Endothelial cell of umbilical vein (primary cell): ENCODE results near the gene WDR27. TPM values are rescaled to one million over a fixed set of nuclear protein-coding genes. Genes with fewer than 3 reads are reported as not detected.
"Not testable (repeated sequence)": the region's sequence is repeated elsewhere in the genome, so short reads cannot be mapped to it uniquely, and the experiment has no call there.

Source experiments
- BruUV-seq: library from RNA; stranded (reverse); fragments of 400-500 nt; replicated peaks from 2 replicates; lab custom pipeline; 2021; lab: Mats Ljungman, UMichigan
- CTCF ChIA-PET: fragments of 300-600, 350-600 bp; sonication (Branson Sonifier 250); formaldehyde crosslinking; loops from one replicate; lab custom pipeline; 2021; ENCODE audit warnings: antibody characterized with exemption, inconsistent platforms; lab: Charles Lee
- POLR2A ChIA-PET: fragments of 300-600, 350-600 bp; sonication (Branson Sonifier 250); formaldehyde crosslinking; loops from one replicate; lab custom pipeline; 2021; ENCODE audit warnings: antibody characterized with exemption, inconsistent platforms; lab: Charles Lee
- DNase-seq: peaks from one replicate; pipeline ENCODE4 v3.0.0-alpha.2; 2011; ENCODE audit warnings: low read depth, low spot score
- FAIRE-seq: peaks from 2 replicates; lab custom pipeline; 2011; peaks lifted over from hg19 to GRCh38; lab: Jason Lieb, UNC
- H2AFZ ChIP-seq: 2 replicates; pipeline ENCODE4 v1.6.0; 2012; ENCODE audit warnings: low read depth, low read length, control low read depth, inconsistent platforms
- H3K27ac ChIP-seq: 2 replicates; pipeline ENCODE4 v1.5.1; 2011; ENCODE audit warnings: low read depth, mild to moderate bottlenecking, control low read depth, low read length, moderate library complexity; ENCODE audit not compliant: insufficient read depth
- H3K27me3 ChIP-seq, 2 experiments: 2 replicates each; pipeline versions ENCODE4 v1.6.0 to v1.6.1; 2011; ENCODE audit warnings: low read length in 2 of 2, mixed read lengths in 1 of 2; ENCODE audit not compliant: control insufficient read depth in 2 of 2, insufficient read depth in 2 of 2
- H3K36me3 ChIP-seq, 2 experiments: 2 replicates in 1 of 2; 3 replicates in 1 of 2; pipeline ENCODE4 v1.5.1; 2011; ENCODE audit warnings: low read length in 2 of 2, mild to moderate bottlenecking in 1 of 2, moderate library complexity in 1 of 2; ENCODE audit not compliant: control insufficient read depth in 2 of 2, insufficient read depth in 2 of 2; ENCODE audit errors: extremely low read depth in 1 of 2
- H3K4me1 ChIP-seq: 3 replicates; pipeline ENCODE4 v1.5.1; 2011; ENCODE audit warnings: mild to moderate bottlenecking, low read length; ENCODE audit not compliant: control insufficient read depth, insufficient read depth; ENCODE audit errors: extremely low read depth
- H3K4me2 ChIP-seq: 2 replicates; pipeline ENCODE4 v1.6.1; 2011; ENCODE audit warnings: low read length, control low read depth, mixed read lengths; ENCODE audit not compliant: insufficient read depth
- H3K4me3 ChIP-seq, 3 experiments: fragments of 200-600 bp in 1 of 3; sonication (generic), shearing (Covaris generic) in 1 of 3; replicated peaks in 1 of 3; 2 replicates each; pipeline ENCODE4 v1.5.1; 2011 to 2016; ENCODE audit warnings: control low read depth in 3 of 3, low read length in 3 of 3, mild to moderate bottlenecking in 2 of 3, inconsistent platforms in 1 of 3, low read depth in 1 of 3, moderate library complexity in 1 of 3; ENCODE audit not compliant: insufficient read depth in 1 of 3
- H3K79me2 ChIP-seq: 2 replicates; pipeline ENCODE4 v1.6.0; 2012; ENCODE audit warnings: low read length, inconsistent platforms; ENCODE audit not compliant: control insufficient read depth, insufficient read depth
- H3K9ac ChIP-seq: replicated peaks from 2 replicates; pipeline ENCODE3; 2011; ENCODE audit warnings: low read length, control low read depth; ENCODE audit not compliant: insufficient read depth; ENCODE audit errors: extremely low read depth
- H3K9me1 ChIP-seq: replicated peaks from 3 replicates; pipeline ENCODE4 v1.6.0; 2011; ENCODE audit warnings: mild to moderate bottlenecking, low read length; ENCODE audit not compliant: control insufficient read depth, insufficient read depth; ENCODE audit errors: extremely low read depth
- H3K9me3 ChIP-seq: replicated peaks from 2 replicates; pipeline ENCODE4 v1.5.1; 2012; ENCODE audit warnings: low read length, inconsistent platforms; ENCODE audit not compliant: control insufficient read depth, insufficient read depth
- H4K20me1 ChIP-seq: replicated peaks from 2 replicates; pipeline ENCODE3; 2011; ENCODE audit warnings: mild to moderate bottlenecking, low read length; ENCODE audit not compliant: control insufficient read depth, insufficient read depth; ENCODE audit errors: extremely low read depth
- EZH2 ChIP-seq: IDR thresholded peaks from 2 replicates; pipeline ENCODE4 v1.6.1; 2012; ENCODE audit warnings: borderline replicate concordance, low read depth, mild to moderate bottlenecking, moderate library complexity, low read length, inconsistent platforms; ENCODE audit not compliant: severe bottlenecking
- FOS ChIP-seq: IDR thresholded peaks from 2 replicates; pipeline ENCODE4 v1.6.1; 2011; ENCODE audit warnings: mild to moderate bottlenecking, low read length, moderate library complexity, borderline replicate concordance; ENCODE audit not compliant: insufficient read depth
- GATA2 ChIP-seq: IDR thresholded peaks from 2 replicates; pipeline ENCODE4 v1.7.0; 2011; ENCODE audit warnings: low read depth, mild to moderate bottlenecking, moderate library complexity, mixed read lengths, low read length; ENCODE audit not compliant: insufficient read length, insufficient read depth
- JUN ChIP-seq: IDR thresholded peaks from 2 replicates; pipeline ENCODE4 v1.6.1; 2011; ENCODE audit warnings: borderline replicate concordance, low read depth; ENCODE audit not compliant: insufficient read length, insufficient read depth
- MYC ChIP-seq: IDR thresholded peaks from one replicate; pipeline ENCODE4 v1.6.1; 2011; ENCODE audit warnings: mild to moderate bottlenecking, low read depth, low read length
- POLR2A ChIP-seq: IDR thresholded peaks from 2 replicates; pipeline ENCODE4 v1.6.1; 2012; ENCODE audit warnings: low read depth, mild to moderate bottlenecking, control low read depth, low read length
- POLR2AphosphoS5 ChIP-seq: IDR thresholded peaks from 2 replicates; pipeline ENCODE4 v1.6.1; 2012; ENCODE audit warnings: low read depth, mild to moderate bottlenecking, control low read depth, low read length, moderate library complexity; ENCODE audit not compliant: insufficient read depth
- dilution Hi-C: fragments of 300-500 bp; cut with MboI; formaldehyde crosslinking; loops from one replicate; pipeline ENCODE4 v1.15.0; 2019; ENCODE audit warnings: low sequenced_read_pairs; ENCODE audit not compliant: extremely low pct_ligation_motif_present
- intact Hi-C: fragments of 100-400 bp; cut with micrococcal nuclease; formaldehyde crosslinking; loops from one replicate; pipeline ENCODE4 v1.10.0; 2022
- polyA plus RNA-seq, 4 experiments: library from polyadenylated mRNA; depleted of rRNA in 3 of 4; stranded (reverse) in 3 of 4; unstranded in 1 of 4; fragments of >200 nt; gene quantifications; 2 replicates each; pipeline versions ENCODE4 v1.2.1 to v1.2.3, GENCODE V29; 2011 to 2012; ENCODE audit warnings: missing spikeins in 1 of 4
- total RNA-seq: library from RNA; stranded (reverse); gene quantifications from 2 replicates; pipeline ENCODE4 v1.2.3, GENCODE V29; 2021
- TF ChIP-seq, protein P1 (sequence below): IDR thresholded peaks from 2 replicates; pipeline ENCODE4 v1.6.1; 2011; ENCODE audit not compliant: insufficient read depth, insufficient read length

Gene WDR27
- total and polyA plus RNA-seq, 2 donors (not counting 3 experiments of a cell fraction or from before 2014, with no cell fraction given), result 60.1 to 69.7 TPM

DNA sequence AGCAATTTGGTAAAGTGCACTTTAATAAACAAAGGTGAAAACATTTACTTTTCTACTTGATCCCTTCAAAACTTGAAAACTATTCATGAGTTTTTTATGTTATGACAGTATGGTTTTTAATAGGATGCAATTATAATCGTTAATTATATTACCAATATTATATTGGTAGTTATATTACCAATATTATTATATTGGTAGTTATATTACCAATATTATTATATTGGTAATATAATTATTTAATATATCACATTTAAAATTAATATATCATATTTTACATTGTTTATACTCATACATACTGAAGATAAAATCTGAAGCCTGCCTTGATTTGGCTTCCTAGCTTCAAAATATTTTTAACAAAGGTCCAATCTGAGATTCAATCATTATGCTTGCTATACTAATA lies 262.1 kb downstream of the WDR27 start:
- POLR2A ChIA-PET, result no interaction called here
- no peak for TF ChIP-seq GATA2
- no peak for TF ChIP-seq MYC
- TF ChIP-seq POLR2AphosphoS5, result no peak
- no peak for TF ChIP-seq POLR2A
- TF ChIP-seq EZH2, result no peak
- no peak for TF ChIP-seq FOS
- TF ChIP-seq, protein P1, sequence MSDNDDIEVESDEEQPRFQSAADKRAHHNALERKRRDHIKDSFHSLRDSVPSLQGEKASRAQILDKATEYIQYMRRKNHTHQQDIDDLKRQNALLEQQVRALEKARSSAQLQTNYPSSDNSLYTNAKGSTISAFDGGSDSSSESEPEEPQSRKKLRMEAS, result no peak
- TF ChIP-seq JUN, result no peak
- Histone ChIP-seq H3K4me1 (no peaks in the 10 kb centered on the region), H3K27ac (no peak overlapping the region), H3K4me2 (no peak overlapping the region), H3K9ac (no peak overlapping the region), H3K4me3 (no peak overlapping the region), H3K36me3 (no peaks in the 10 kb centered on the region), H2AFZ (no peak overlapping the region), H3K27me3 (no peaks in the 10 kb centered on the region), H4K20me1 (no peaks in the 10 kb centered on the region), H3K9me3 (peaks cover 1% of the 10 kb centered on the region), H3K9me1 (no peaks in the 10 kb centered on the region), H3K79me2 (no peaks in the 10 kb centered on the region)
- CTCF ChIA-PET, result no interaction called here
- intact Hi-C loops, result no loop called here
- FAIRE-seq, result no peak
- dilution Hi-C loops, result no loop called here
- DNase-seq, result no peak
- no TSS peak for BruUV-seq

DNA sequence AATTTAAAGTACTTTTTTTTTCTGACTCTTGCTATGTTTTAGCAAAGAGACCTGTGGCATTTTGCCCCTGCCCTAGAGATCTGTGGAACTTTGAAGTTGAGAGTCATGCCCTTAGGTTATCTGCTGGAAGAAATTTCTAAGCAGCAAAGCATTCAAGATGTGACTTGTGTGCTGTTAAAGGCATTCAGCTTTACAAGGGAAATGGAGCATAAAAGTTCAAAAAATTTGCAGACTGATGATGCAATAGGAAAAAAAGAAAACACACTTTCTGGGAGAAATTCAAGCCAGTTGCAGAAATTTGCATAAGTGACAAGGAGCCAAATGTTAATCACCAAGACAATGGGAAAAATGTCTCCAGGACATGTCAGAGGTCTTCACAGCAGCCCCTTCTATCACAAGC lies 267.3 kb downstream of the WDR27 start:
- BruUV-seq, intact Hi-C loops, FAIRE-seq, H3K36me3 ChIP-seq, H3K4me3 ChIP-seq, DNase-seq, H3K9me1 ChIP-seq, H3K4me2 ChIP-seq, H2AFZ ChIP-seq, H4K20me1 ChIP-seq, H3K27ac ChIP-seq, POLR2A ChIA-PET, H3K9ac ChIP-seq, H3K4me1 ChIP-seq, H3K79me2 ChIP-seq, dilution Hi-C loops, H3K9me3 ChIP-seq, CTCF ChIA-PET, H3K27me3 ChIP-seq: not testable (repeated sequence)
